GM21515 (cell line): Measurements from ENCODE around the gene RUNX1.

ENCODE experiments used
- ATAC-seq: cut with Tn5 transposase; IDR thresholded peaks from one replicate; pipeline ENCODE4 v1.9.1; 2021; ENCODE audit not compliant: unreplicated experiment

Gene RUNX1

GRCh38 chr21:34796518-34797200, 252.4 kb downstream of the RUNX1 start:
- ATAC-seq: no peak

GRCh38 chr21:34795548-34796180, 253.4 kb downstream of the RUNX1 start:
- no peak for ATAC-seq

- ATAC-seq: no peak
These were observed 253.9 kb downstream of the RUNX1 start for GRCh38 chr21:34795175-34795547.

GRCh38 chr21:34794686-34795085, 254.4 kb downstream of the RUNX1 start:
- ATAC-seq: no peak

GRCh38 chr21:34793471-34793870, 255.6 kb downstream of the RUNX1 start:
- no peak for ATAC-seq

- ATAC-seq: no peak
These were observed 256.5 kb downstream of the RUNX1 start for GRCh38 chr21:34792504-34793089.

GRCh38 chr21:34791776-34792503, 257.2 kb downstream of the RUNX1 start:
- ATAC-seq: no peak

GRCh38 chr21:34790834-34791233, 258.3 kb downstream of the RUNX1 start:
- ATAC-seq: no peak

GRCh38 chr21:34790341-34790740, 258.8 kb downstream of the RUNX1 start:
- ATAC-seq: no peak

GRCh38 chr21:34788879-34789278, 260.2 kb downstream of the RUNX1 start:
- ATAC-seq: no peak

GRCh38 chr21:34783815-34784214, 265.3 kb downstream of the RUNX1 start:
- ATAC-seq: no peak

GRCh38 chr21:34782506-34783360, 266.4 kb downstream of the RUNX1 start:
- no peak for ATAC-seq

- ATAC-seq: no peak
These were observed 267.6 kb downstream of the RUNX1 start for GRCh38 chr21:34781526-34781925.

- no peak for ATAC-seq
These were observed 269.2 kb downstream of the RUNX1 start for GRCh38 chr21:34779860-34780259.

- ATAC-seq: no peak
These were observed 273.3 kb downstream of the RUNX1 start for GRCh38 chr21:34775793-34776192.

GRCh38 chr21:34774750-34775149, 274.4 kb downstream of the RUNX1 start:
- no peak for ATAC-seq

- no peak for ATAC-seq
These were observed 277.5 kb downstream of the RUNX1 start for GRCh38 chr21:34771512-34772028.

GRCh38 chr21:34770576-34770975, 278.5 kb downstream of the RUNX1 start:
- ATAC-seq: no peak

- no peak for ATAC-seq
These were observed 280.8 kb downstream of the RUNX1 start for GRCh38 chr21:34768326-34768725.

- no peak for ATAC-seq
These were observed 282.2 kb downstream of the RUNX1 start for GRCh38 chr21:34766862-34767261.

GRCh38 chr21:34765619-34766018, 283.5 kb downstream of the RUNX1 start:
- no peak for ATAC-seq
